PC-9 (cell line): Measurements from ENCODE around the gene GKN1. TPM values are rescaled to one million over a fixed set of nuclear protein-coding genes. Genes with fewer than 3 reads are reported as not detected.

ENCODE experiments used
- BruUV-seq: library from RNA; stranded (reverse); fragments of 400-500 nt; replicated peaks from 2 replicates; lab custom pipeline; 2021; lab: Mats Ljungman, UMichigan
- CTCF ChIA-PET: fragments of 300-600 bp; sonication (Branson Sonifier 250); formaldehyde crosslinking; loops from one replicate; lab custom pipeline; 2022; ENCODE audit warnings: antibody characterized with exemption; lab: Charles Lee
- POLR2A ChIA-PET: fragments of 300-600 bp; sonication (Branson Sonifier 250); formaldehyde crosslinking; loops from one replicate; lab custom pipeline; 2022; ENCODE audit warnings: antibody characterized with exemption; ENCODE audit not compliant: unreplicated experiment; lab: Charles Lee
- DNase-seq, 2 experiments: peaks; one replicate each; pipeline versions ENCODE4 v3.0.0 to v3.0.0-alpha.2; 2015 to 2022; ENCODE audit warnings: mixed read lengths in 1 of 2
- H2AFZ ChIP-seq: fragments of 200-600 bp; sonication (generic); 2 replicates; pipeline ENCODE4 v1.8.1; 2017; ENCODE audit warnings: antibody characterized with exemption
- H3F3A ChIP-seq: fragments of 200-600 bp; sonication (generic); 2 replicates; pipeline ENCODE4 v1.8.1; 2017; ENCODE audit warnings: antibody characterized with exemption, mild to moderate bottlenecking, low read depth; ENCODE audit not compliant: insufficient read depth
- H3K27ac ChIP-seq: fragments of 200-600 bp; sonication (generic); 2 replicates; pipeline ENCODE4 v1.6.1; 2016; ENCODE audit warnings: mixed run types
- H3K27me3 ChIP-seq: fragments of 200-600 bp; sonication (generic); 2 replicates; pipeline ENCODE4 v1.6.1; 2016; ENCODE audit warnings: low read depth, mixed run types; ENCODE audit not compliant: insufficient read depth
- H3K36me3 ChIP-seq: fragments of 200-600 bp; sonication (generic); 2 replicates; pipeline ENCODE4 v1.6.1; 2016; ENCODE audit warnings: low read depth, mixed run types
- H3K4me1 ChIP-seq: fragments of 200-600 bp; sonication (generic); replicated peaks from 2 replicates; pipeline ENCODE4 v1.6.1; 2016; ENCODE audit warnings: mixed run types; ENCODE audit not compliant: insufficient read depth
- H3K4me2 ChIP-seq: fragments of 200-600 bp; sonication (generic); 2 replicates; pipeline ENCODE4 v1.6.1; 2017; ENCODE audit warnings: mixed run types
- H3K4me3 ChIP-seq: fragments of 200-600 bp; sonication (generic); 2 replicates; pipeline ENCODE4 v1.6.1; 2016; ENCODE audit warnings: mixed run types
- H3K79me2 ChIP-seq: fragments of 200-600 bp; sonication (generic); 2 replicates; pipeline ENCODE4 v1.6.1; 2017; ENCODE audit warnings: low read depth, mixed run types
- H3K9me2 ChIP-seq: fragments of 200-600 bp; sonication (generic); 2 replicates; pipeline ENCODE4 v1.8.1; 2017; ENCODE audit warnings: mild to moderate bottlenecking; ENCODE audit not compliant: insufficient read depth
- H3K9me3 ChIP-seq: fragments of 200-600 bp; sonication (generic); 2 replicates; pipeline ENCODE4 v1.8.1; 2016; ENCODE audit warnings: low read depth; ENCODE audit not compliant: insufficient read depth
- H4K20me1 ChIP-seq: fragments of 200-600 bp; sonication (generic); 2 replicates; pipeline ENCODE4 v1.8.1; 2017; ENCODE audit not compliant: insufficient read depth
- CTCF ChIP-seq: fragments of 200-600 bp; sonication (generic); conservative IDR thresholded peaks from 2 replicates; pipeline ENCODE4 v1.6.1; 2017; ENCODE audit warnings: mixed run types, antibody characterized with exemption, mild to moderate bottlenecking, moderate library complexity
- EZH2 ChIP-seq: fragments of 200-600 bp; sonication (generic); IDR thresholded peaks from 2 replicates; pipeline ENCODE4 v1.8.0; 2017; ENCODE audit warnings: antibody characterized with exemption, low read depth
- intact Hi-C: fragments of 100-400 bp; cut with micrococcal nuclease; formaldehyde crosslinking; loops from one replicate; pipeline ENCODE4 v1.10.0; 2022; ENCODE audit not compliant: unreplicated experiment
- total RNA-seq: library from RNA; stranded (reverse); gene quantifications from 2 replicates; pipeline ENCODE4 v1.2.3, GENCODE V29; 2021

Gene GKN1
- total RNA-seq, 1 experiment from 2014 or later, result not detected

DNA sequence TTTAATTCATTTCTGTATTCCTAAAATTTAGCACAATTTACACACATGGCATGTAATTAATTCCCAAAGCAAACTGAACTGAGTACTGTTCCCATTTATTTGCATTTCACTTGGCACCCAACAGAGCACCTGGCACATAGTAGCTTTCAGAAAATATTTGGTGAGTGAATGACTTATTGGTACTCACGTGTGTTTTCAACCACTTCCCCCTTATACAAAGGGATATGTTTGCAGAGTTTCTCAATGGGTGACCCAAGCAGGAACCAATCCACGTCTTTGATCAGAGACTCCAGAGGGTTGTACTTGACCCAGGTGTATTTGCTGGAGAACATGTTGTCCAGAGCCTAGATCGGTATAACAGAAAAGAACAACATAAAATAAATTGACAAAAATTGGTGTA is 28.3 kb upstream of the GKN1 start:
- Histone ChIP-seq H3F3A (no peaks in the 10 kb centered on the region), H3K9me3 (no peaks in the 10 kb centered on the region; the same call in 1 of the 2 replicates), H2AFZ (no peak overlapping the region), H3K9me2 (no peaks in the 10 kb centered on the region), H3K79me2 (no peaks in the 10 kb centered on the region), H4K20me1 (no peaks in the 10 kb centered on the region), H3K27me3 (no peaks in the 10 kb centered on the region), H3K36me3 (no peaks in the 10 kb centered on the region), H3K4me1 (no peaks in the 10 kb centered on the region), H3K4me2 (no peak overlapping the region), H3K4me3 (no peak overlapping the region), H3K27ac (no peak overlapping the region)
- POLR2A ChIA-PET, result no interaction called here
- no peak for DNase-seq
- BruUV-seq, result no TSS peak
- intact Hi-C loops, result no loop called here
- CTCF ChIA-PET, result no interaction called here
- TF ChIP-seq EZH2 (no peak), CTCF (no peak)

DNA sequence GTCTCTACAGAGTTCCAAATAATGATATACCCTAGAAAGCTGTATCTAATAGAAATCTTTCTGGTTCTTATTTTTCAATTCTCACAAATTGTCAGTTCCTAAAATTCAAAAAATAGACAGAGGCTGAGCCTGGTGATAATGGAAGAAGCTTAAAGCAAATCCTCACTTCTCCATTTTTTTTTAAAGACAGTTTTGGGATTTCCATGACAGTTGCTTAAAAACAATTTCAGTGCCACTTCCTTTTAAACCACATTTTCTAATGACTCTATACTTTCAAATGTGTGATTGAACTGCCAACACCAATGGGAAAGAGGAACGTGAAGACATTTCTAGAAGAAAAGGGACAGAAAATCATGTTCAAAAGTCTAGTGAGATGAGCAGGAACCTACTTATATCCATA is 25.7 kb upstream of the GKN1 start:
- DNase-seq, result no peak
- POLR2A ChIA-PET, result interaction anchor here (0.7 kb wide), 1 partner anchor 98 kb away, joined by 6 read pairs; no protein-coding TSS in a partner anchor
- intact Hi-C loops, result no loop called here
- Histone ChIP-seq H4K20me1 (no peaks in the 10 kb centered on the region), H3K9me2 (no peaks in the 10 kb centered on the region), H3K9me3 (no peaks in the 10 kb centered on the region), H3K27me3 (no peaks in the 10 kb centered on the region), H3K79me2 (no peaks in the 10 kb centered on the region), H3K36me3 (no peaks in the 10 kb centered on the region), H2AFZ (no peak overlapping the region), H3K4me3 (no peak overlapping the region), H3K27ac (no peak overlapping the region), H3K4me1 (no peaks in the 10 kb centered on the region), H3F3A (no peaks in the 10 kb centered on the region), H3K4me2 (no peak overlapping the region)
- no peak for TF ChIP-seq EZH2
- no peak for TF ChIP-seq CTCF
- CTCF ChIA-PET, result interaction anchor here (0.5 kb wide), 2 partner anchors 64 to 357 kb away, joined by 3 to 4 read pairs; partner anchors contain the start of gene ANTXR1
- BruUV-seq, result no TSS peak

DNA sequence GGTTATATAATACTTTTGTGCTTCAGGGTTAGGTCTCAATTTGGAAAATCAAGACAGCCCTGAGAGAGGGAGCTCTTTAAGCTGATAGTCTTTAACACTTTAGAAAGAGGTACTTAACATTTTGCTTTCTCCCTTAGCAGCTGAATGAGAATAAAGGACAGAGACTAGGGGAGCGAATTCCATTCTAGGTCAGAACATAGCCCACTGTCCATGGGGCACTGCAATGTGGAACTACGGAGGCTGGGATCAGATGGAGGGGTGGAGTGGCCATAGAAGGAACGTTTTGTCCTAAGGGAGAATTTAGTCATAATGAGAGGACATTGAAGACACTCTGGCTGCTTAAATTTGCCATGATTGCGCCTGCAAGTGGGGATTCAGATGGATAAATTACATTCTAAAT is 22.5 kb upstream of the GKN1 start:
- no peak for DNase-seq
- no peaks in the 10 kb centered on the region for H3F3A ChIP-seq
- H3K4me3 ChIP-seq, result no peak overlapping the region
- no peaks in the 10 kb centered on the region for H3K36me3 ChIP-seq
- TF ChIP-seq CTCF, result no peak
- POLR2A ChIA-PET, result no interaction called here
- H3K79me2 ChIP-seq, result no peaks in the 10 kb centered on the region
- H3K4me1 ChIP-seq, result no peaks in the 10 kb centered on the region
- intact Hi-C loops, result no loop called here
- CTCF ChIA-PET, result no interaction called here
- H3K27me3 ChIP-seq, result no peaks in the 10 kb centered on the region
- BruUV-seq, result no TSS peak
- H4K20me1 ChIP-seq, result no peaks in the 10 kb centered on the region
- H3K27ac ChIP-seq, result no peak overlapping the region
- no peaks in the 10 kb centered on the region for H3K9me2 ChIP-seq
- no peak overlapping the region for H3K4me2 ChIP-seq
- no peak overlapping the region for H2AFZ ChIP-seq
- no peaks in the 10 kb centered on the region for H3K9me3 ChIP-seq
